Kidney (tissue), 14 donors: ENCODE measurements around the gene AKT3. TPM values are rescaled to one million over a fixed set of nuclear protein-coding genes. Genes with fewer than 3 reads are reported as not detected.

Source experiments
- DNase-seq, 5 donors: peaks; one replicate each; pipeline ENCODE4 v3.0.0-alpha.2; 2013 to 2020
- FAIRE-seq: peaks from 2 replicates; lab custom pipeline; 2012; peaks lifted over from hg19 to GRCh38; lab: Jason Lieb, UNC
- H3K27ac ChIP-seq, 2 donors: one replicate each; pipeline ENCODE4 v1.7.0; 2013; ENCODE audit warnings: low read depth in 2 of 2, low read length in 2 of 2, inconsistent platforms in 1 of 2
- H3K27me3 ChIP-seq: one replicate; pipeline ENCODE4 v1.7.1; 2013; ENCODE audit warnings: low read length, inconsistent platforms; ENCODE audit not compliant: control insufficient read depth, insufficient read depth
- H3K36me3 ChIP-seq, 3 donors: one replicate each; pipeline versions ENCODE4 v1.7.0 to v1.7.1; 2013; ENCODE audit warnings: low read length in 3 of 3, control low read depth in 1 of 3, inconsistent platforms in 1 of 3; ENCODE audit not compliant: insufficient read depth in 3 of 3, control insufficient read depth in 2 of 3
- H3K4me1 ChIP-seq, 3 donors: one replicate each; pipeline versions ENCODE4 v1.7.0 to v1.7.1; 2013; ENCODE audit warnings: low read length in 3 of 3, inconsistent platforms in 1 of 3, low read depth in 1 of 3; ENCODE audit not compliant: control insufficient read depth in 2 of 3, insufficient read depth in 2 of 3
- H3K4me3 ChIP-seq, 3 donors: one replicate each; pipeline versions ENCODE4 v1.7.0 to v1.8.1; 2013; ENCODE audit warnings: low read length in 3 of 3, control low read depth in 1 of 3, inconsistent platforms in 1 of 3
- H3K9ac ChIP-seq, 3 donors: one replicate each; pipeline versions ENCODE4 v1.7.0 to v1.7.1; 2013; ENCODE audit warnings: low read length in 3 of 3, control low read depth in 1 of 3, inconsistent platforms in 1 of 3
- H3K9me3 ChIP-seq, 3 donors: one replicate each; pipeline versions ENCODE4 v1.7.0 to v1.7.1; 2013; ENCODE audit warnings: low read length in 3 of 3, control low read depth in 1 of 3, inconsistent platforms in 1 of 3; ENCODE audit not compliant: control insufficient read depth in 2 of 3, insufficient read depth in 1 of 3
- CTCF ChIP-seq: IDR thresholded peaks from 3 replicates; pipeline ENCODE4 v1.5.1; 2012; ENCODE audit warnings: mild to moderate bottlenecking, moderate library complexity, borderline replicate concordance; ENCODE audit not compliant: insufficient read depth; ENCODE audit errors: extremely low read depth
- intact Hi-C: fragments of 100-400 bp; cut with DNase I; formaldehyde crosslinking; loops from one replicate; pipeline ENCODE4 v1.11.1; 2022
- polyA plus RNA-seq: library from polyadenylated mRNA; stranded (reverse); fragments of 350-450 nt; fragmentation: Illumina TruSeq; extraction: RNeasy Lipid Tissue Mini Kit (QIAGEN cat#74804); gene quantifications from one replicate; pipeline ENCODE4 v1.2.3, GENCODE V29; 2014; ENCODE audit warnings: low read depth, low replicate concordance; ENCODE audit not compliant: insufficient read depth
- total RNA-seq: library from RNA; stranded (reverse); fragmentation: NEBNext Ultra II Directional; extraction: Animal tissue kit (Norgen Biotek cat#: 25700); gene quantifications from one replicate; pipeline ENCODE4 v1.2.1, GENCODE V29; 2021
- donor health status: control.
- donor health status: control.
- donor health status: control.
- donor health status: control.
- donor health status: control.
- donor health status: DM: yes; HTN: yes; CAD: no.
- donor health status: Normal renal cell carcinoma (clear cell type).

Gene AKT3
- total and polyA plus RNA-seq, 2 donors from 2014 or later: 9.5 to 81.6 TPM

- Histone ChIP-seq H3K27me3 (no peaks in the 10 kb centered on the region), H3K4me3 (no peak overlapping the region), H3K4me1 (peaks cover 0 to 5% (median 5%) of the 10 kb centered on the region in 3 donors), H3K27ac (no peak overlapping the region), H3K9me3 (no peaks in the 10 kb centered on the region), H3K9ac (no peak overlapping the region), H3K36me3 (no peaks in the 10 kb centered on the region)
- intact Hi-C loops: no loop called here
- no peak for DNase-seq
- no peak for FAIRE-seq
- TF ChIP-seq CTCF: no peak
Measured at GRCh38 chr1:243727503-243728203, 122.4 kb downstream of the AKT3 start.

GRCh38 chr1:243726806-243727502, 123.1 kb downstream of the AKT3 start:
- Histone ChIP-seq H3K9me3 (no peaks in the 10 kb centered on the region), H3K27ac (no peak overlapping the region), H3K4me3 (no peak overlapping the region), H3K27me3 (no peaks in the 10 kb centered on the region), H3K4me1 (peaks cover 0 to 5% (median 5%) of the 10 kb centered on the region in 3 donors), H3K9ac (no peak overlapping the region), H3K36me3 (no peaks in the 10 kb centered on the region)
- intact Hi-C loops: no loop called here
- FAIRE-seq: no peak
- DNase-seq: no peak
- no peak for TF ChIP-seq CTCF

- no peak overlapping the region for H3K27ac ChIP-seq
- no peaks in the 10 kb centered on the region for H3K9me3 ChIP-seq
- intact Hi-C loops: no loop called here
- DNase-seq (no peak), FAIRE-seq (no peak)
- H3K4me3 ChIP-seq: no peak overlapping the region
- no peak for TF ChIP-seq CTCF
- H3K27me3 ChIP-seq: no peaks in the 10 kb centered on the region
- peaks cover 0 to 5% (median 1%) of the 10 kb centered on the region in 3 donors for H3K4me1 ChIP-seq
- H3K36me3 ChIP-seq: no peaks in the 10 kb centered on the region
- no peak overlapping the region for H3K9ac ChIP-seq
Measured at GRCh38 chr1:243725846-243726245, 124.2 kb downstream of the AKT3 start.
